HG02943 (cell line): Measurements from ENCODE around the gene IQCM.
"Not testable (repeated sequence)": the region's sequence is repeated elsewhere in the genome, so short reads cannot be mapped to it uniquely, and the experiment has no call there.

ENCODE experiments used
- ATAC-seq: cut with Tn5 transposase; IDR thresholded peaks from one replicate; pipeline ENCODE4 v1.9.1; 2021; ENCODE audit warnings: mild to moderate bottlenecking, low read depth, moderate library complexity; ENCODE audit not compliant: unreplicated experiment

The IQCM gene

DNA sequence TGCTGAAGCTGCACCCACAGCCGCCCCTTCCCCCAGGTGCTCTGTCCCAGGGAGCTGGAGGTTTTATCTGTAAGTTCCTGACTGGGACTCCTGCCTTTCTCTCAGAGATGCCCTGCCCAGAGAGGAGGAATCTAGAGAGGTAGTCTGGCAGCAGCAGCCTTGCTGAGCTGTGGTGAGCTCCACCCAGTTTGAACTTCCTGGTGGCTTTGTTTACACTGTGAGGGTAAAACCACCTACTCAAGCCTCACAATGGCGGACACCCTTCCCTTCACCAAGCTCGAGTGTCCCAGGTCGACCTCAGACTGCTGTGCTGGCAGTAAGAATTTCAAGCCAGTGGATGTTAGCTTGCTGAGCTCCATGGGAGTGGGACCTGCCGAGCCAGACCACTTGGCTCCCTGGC, 474.5 kb downstream of the IQCM start:
- ATAC-seq: not testable (repeated sequence)

- no peak for ATAC-seq
Measured at GRCh38 chr4:149328161-149328560, 487.5 kb downstream of the IQCM start.

GRCh38 chr4:149322203-149322602, 493.4 kb downstream of the IQCM start:
- ATAC-seq: no peak

- ATAC-seq: no peak
Measured at GRCh38 chr4:149321438-149321837, 494.2 kb downstream of the IQCM start.

- no peak for ATAC-seq
Measured at GRCh38 chr4:149311076-149311475, 504.6 kb downstream of the IQCM start.

DNA sequence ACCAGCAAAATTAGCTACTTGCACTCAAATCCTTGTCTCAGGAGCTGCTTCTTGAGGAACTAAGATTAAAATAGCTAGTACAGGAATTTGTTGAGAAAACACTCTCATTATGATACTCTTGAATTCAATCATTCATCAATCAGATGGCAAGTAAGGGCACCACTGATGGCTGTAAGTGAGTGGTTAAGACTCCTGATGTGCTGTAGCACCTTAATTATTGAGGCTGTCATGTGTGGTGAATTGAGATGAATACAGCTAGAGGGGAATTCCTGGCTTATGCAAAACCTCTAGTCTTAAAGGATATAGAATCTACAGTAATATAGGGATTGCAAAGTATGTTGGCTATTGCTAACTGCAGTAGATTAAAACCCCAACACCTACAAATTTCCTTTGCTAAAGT, 509.1 kb downstream of the IQCM start:
- no peak for ATAC-seq
